ENCODE measurements around the gene FHAD1. TPM values are rescaled to one million over a fixed set of nuclear protein-coding genes. Genes with fewer than 3 reads are reported as not detected.

FHAD1 gene
- 0.53 and 0.74 TPM in 2 replicates for total RNA-seq
- 0.24 and 3.5 TPM in 2 replicates for polyA plus RNA-seq

DNA sequence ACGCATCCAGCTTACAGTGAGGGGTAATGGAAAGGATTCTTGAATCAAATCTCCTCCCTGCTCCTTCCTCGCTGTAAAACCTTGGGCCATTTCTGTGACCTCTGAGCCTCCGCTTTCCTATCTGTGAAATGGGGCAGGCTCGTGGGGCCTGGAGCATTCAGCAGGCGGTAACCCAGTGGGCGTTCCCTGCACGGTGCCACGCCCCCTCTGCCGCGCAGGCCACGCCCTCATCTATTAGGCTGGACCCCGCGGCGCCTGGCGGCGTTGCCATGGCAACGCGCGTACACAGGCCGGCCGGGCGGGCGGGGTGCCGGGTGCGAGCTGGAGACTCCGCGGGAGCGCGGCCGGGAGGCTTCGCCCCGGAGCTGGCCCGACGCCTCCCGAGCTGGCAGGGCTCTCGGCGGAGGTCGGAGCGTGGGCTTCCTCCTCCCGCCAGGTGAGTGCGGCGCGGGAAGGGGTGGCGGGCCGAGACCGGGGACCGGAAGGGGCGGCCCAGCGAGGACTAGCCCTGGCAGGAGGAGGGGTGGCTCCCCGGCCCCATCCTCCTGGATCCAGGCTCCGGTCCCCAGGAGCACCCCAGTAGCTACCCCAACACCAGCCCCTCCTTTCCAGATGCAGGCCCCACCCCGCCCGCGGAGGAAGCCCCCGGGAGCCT, at the start of gene FHAD1:
Gene FHAD1 (plus strand): TSS at position 264 of the 655 bp plus-strand sequence. CDS start 4,562 bp downstream, outside the sequence.
- Histone ChIP-seq H3K36me3 (no peaks in the 10 kb centered on the region), H3K4me1 (ENCODE audit: low read depth) (peaks cover 28% of the 10 kb centered on the region), H3K4me3 (peak within 1 kb of the TSS; percentile 53), H3K27ac (no peak within 1 kb of the TSS), H3K9me3 (ENCODE audit: low read depth) (no peaks in the 10 kb centered on the region), H3K27me3 (no peaks in the 10 kb centered on the region)
- no peak for TF ChIP-seq CTCF (IDR thresholded peaks at IDR 0.05; ENCODE audit: low read depth, low read length)
- DNase-seq (ENCODE audit: low read depth in 1 of 2, low spot score in 1 of 2), result peak; percentile 81 to 83

DNA sequence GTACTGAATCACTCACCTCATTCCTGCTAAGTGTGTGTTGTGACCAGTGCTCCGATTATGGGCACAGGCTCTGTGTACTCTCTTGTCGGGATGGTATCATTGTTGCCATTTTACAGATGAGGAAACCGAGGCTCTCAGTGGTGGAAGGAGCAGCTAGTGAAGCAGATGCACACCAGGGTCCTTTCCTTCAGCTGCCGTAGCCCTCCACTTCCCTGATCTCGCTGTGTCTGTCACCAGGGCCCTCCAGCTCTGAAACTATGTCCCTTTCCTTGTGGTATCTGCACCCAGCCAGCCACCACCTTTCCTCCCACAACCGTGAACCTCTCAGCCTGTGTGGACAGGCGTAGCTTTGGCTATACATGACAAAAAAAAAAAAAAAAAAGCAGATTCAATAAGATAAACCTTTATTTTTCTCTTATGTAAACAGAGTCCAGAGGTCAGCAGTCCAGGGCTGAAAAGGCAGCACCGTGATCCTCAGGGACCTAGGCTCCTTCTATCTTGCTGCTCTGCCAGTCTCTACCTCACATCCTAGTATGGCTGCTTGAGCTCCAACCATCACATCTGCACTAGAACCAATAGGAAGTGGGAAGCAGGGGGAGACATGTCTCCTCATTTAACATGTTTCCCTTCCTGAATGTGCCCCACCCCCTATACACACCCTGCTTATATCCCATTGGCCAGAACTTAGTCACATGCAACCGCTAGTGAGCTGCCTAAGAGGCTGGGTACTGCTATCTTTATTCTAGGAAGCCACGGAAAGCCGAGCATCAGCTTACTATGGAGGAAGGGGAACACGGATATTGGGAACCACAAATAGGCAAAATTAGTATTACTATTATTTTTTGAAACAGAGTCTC, 49.2 kb upstream of the FHAD1 start:
- H3K27me3 ChIP-seq, result no peaks in the 10 kb centered on the region
- TF ChIP-seq CTCF (IDR thresholded peaks at IDR 0.05; ENCODE audit: low read depth, low read length), result no peak
- no peaks in the 10 kb centered on the region for H3K9me3 ChIP-seq (ENCODE audit: low read depth)
- no peaks in the 10 kb centered on the region for H3K36me3 ChIP-seq
- H3K27ac ChIP-seq, result peak overlapping the region; percentile 41
- H3K4me1 ChIP-seq (ENCODE audit: low read depth), result peaks cover 35% of the 10 kb centered on the region
- no peak overlapping the region for H3K4me3 ChIP-seq
- no peak for DNase-seq (ENCODE audit: low read depth in 1 of 2, low spot score in 1 of 2)

DNA sequence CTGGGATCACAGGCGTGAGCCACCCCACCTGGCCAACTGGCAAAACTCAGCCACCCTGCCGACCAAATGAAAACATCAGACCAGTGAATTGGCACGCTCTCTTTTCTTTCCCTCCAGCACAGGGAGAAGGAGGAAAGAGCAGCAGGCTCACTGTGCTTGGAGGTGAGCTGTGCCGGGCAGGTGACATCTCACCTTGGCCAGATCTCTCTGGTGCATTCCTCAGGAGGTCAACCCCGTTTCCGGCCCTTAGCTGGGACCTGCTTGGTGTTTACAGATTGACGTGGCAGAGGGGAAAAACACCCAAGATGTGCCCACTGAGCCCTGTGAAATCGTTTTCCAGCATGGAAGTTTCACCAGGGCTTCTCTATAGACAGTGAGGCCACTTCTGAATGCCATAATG, 48.3 kb upstream of the FHAD1 start:
- H3K4me1 ChIP-seq (ENCODE audit: low read depth), result peaks cover 31% of the 10 kb centered on the region
- TF ChIP-seq CTCF (IDR thresholded peaks at IDR 0.05; ENCODE audit: low read depth, low read length), result no peak
- no peak for DNase-seq (ENCODE audit: low read depth in 1 of 2, low spot score in 1 of 2)
- no peaks in the 10 kb centered on the region for H3K27me3 ChIP-seq
- H3K4me3 ChIP-seq, result no peak overlapping the region
- H3K9me3 ChIP-seq (ENCODE audit: low read depth), result no peaks in the 10 kb centered on the region
- H3K27ac ChIP-seq, result peak overlapping the region; percentile 20
- H3K36me3 ChIP-seq, result no peaks in the 10 kb centered on the region

DNA sequence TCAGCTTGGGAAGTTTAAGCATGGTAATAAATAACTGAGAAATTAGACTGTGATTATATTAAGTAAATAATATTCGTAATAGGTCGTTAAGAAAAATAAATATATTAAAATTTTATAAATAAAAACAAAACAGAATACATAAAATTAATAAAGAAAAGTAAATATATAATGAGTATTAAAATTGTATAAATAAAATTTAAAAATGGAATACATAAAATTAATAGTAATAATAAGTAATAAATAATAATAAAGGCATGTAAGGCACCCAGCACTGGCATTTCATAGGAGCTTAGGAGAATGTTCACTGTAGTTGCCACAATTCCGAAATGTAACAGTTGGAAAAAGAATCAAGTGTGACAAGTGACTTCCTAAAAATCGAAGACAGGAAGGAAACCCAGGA, 45.8 kb upstream of the FHAD1 start:
- no peak for TF ChIP-seq CTCF (IDR thresholded peaks at IDR 0.05; ENCODE audit: low read depth, low read length)

GRCh38 chr1:15201849-15202551, 45.0 kb upstream of the FHAD1 start:
- Histone ChIP-seq H3K27me3 (no peaks in the 10 kb centered on the region), H3K36me3 (no peaks in the 10 kb centered on the region), H3K27ac (peak overlapping the region; percentile 88), H3K4me3 (no peak overlapping the region), H3K9me3 (ENCODE audit: low read depth) (no peaks in the 10 kb centered on the region), H3K4me1 (ENCODE audit: low read depth) (peaks cover 34% of the 10 kb centered on the region)
- no peak for DNase-seq (ENCODE audit: low read depth in 1 of 2, low spot score in 1 of 2)
- no peak for TF ChIP-seq CTCF (IDR thresholded peaks at IDR 0.05; ENCODE audit: low read depth, low read length)

More for the DNA sequence above, 45.8 kb upstream of the FHAD1 start:
- H3K4me1 ChIP-seq (ENCODE audit: low read depth), result peaks cover 31% of the 10 kb centered on the region
- H3K27me3 ChIP-seq, result no peaks in the 10 kb centered on the region
- no peaks in the 10 kb centered on the region for H3K36me3 ChIP-seq
- H3K4me3 ChIP-seq, result no peak overlapping the region
- DNase-seq (ENCODE audit: low read depth in 1 of 2, low spot score in 1 of 2), result no peak
- H3K27ac ChIP-seq, result peak overlapping the region; percentile 88
- no peaks in the 10 kb centered on the region for H3K9me3 ChIP-seq (ENCODE audit: low read depth)

Measured in cardiac muscle cell (in vitro differentiated cells and primary cell).